Measurements from ENCODE around the gene RNF44. TPM values are rescaled to one million over a fixed set of nuclear protein-coding genes. Genes with fewer than 3 reads are reported as not detected.
"Not testable (repeated sequence)": the region's sequence is repeated elsewhere in the genome, so short reads cannot be mapped to it uniquely, and the experiment has no call there.

The RNF44 gene
- total RNA-seq, 4 donors from 2014 or later, result 29.6 to 45.7 (median 33.7) TPM

DNA sequence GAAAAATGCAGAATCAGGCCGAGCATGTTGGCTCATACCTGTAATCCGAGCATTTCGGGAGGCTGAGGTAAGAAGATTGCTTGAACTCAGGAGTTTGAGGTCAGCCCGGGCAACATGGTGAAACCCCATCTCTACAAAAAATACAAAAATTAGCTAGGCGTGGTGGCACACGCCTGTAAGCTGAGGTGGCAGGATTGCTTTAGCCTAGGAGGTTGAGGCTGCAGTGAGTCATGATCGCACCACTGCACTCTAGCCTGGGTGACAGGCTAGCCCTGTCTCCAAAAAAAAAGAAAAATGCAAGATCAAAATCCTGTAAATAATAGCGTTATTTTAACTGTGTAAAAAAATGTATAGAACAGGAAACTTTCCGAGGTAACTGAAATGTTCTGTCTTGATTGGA lies 39.4 kb downstream of the RNF44 start:
- no peak for TF ChIP-seq POLR2A (IDR thresholded peaks at IDR 0.05)
- TF ChIP-seq, protein P1, sequence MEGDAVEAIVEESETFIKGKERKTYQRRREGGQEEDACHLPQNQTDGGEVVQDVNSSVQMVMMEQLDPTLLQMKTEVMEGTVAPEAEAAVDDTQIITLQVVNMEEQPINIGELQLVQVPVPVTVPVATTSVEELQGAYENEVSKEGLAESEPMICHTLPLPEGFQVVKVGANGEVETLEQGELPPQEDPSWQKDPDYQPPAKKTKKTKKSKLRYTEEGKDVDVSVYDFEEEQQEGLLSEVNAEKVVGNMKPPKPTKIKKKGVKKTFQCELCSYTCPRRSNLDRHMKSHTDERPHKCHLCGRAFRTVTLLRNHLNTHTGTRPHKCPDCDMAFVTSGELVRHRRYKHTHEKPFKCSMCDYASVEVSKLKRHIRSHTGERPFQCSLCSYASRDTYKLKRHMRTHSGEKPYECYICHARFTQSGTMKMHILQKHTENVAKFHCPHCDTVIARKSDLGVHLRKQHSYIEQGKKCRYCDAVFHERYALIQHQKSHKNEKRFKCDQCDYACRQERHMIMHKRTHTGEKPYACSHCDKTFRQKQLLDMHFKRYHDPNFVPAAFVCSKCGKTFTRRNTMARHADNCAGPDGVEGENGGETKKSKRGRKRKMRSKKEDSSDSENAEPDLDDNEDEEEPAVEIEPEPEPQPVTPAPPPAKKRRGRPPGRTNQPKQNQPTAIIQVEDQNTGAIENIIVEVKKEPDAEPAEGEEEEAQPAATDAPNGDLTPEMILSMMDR (IDR thresholded peaks at IDR 0.05), result no peak
- H3K4me3 ChIP-seq (ENCODE audit: low read depth, poor library complexity, severe bottlenecking), result no peak overlapping the region
- intact Hi-C loops (cut with DNase I; ENCODE audit: low total_unique reads), result no loop called here
- WGBS, 2 donors, result 67 to 70% methylated on average over 9 of the region's 9 CpGs
- DNase-seq (ENCODE audit: low spot score in 2 of 2), result no peak

DNA sequence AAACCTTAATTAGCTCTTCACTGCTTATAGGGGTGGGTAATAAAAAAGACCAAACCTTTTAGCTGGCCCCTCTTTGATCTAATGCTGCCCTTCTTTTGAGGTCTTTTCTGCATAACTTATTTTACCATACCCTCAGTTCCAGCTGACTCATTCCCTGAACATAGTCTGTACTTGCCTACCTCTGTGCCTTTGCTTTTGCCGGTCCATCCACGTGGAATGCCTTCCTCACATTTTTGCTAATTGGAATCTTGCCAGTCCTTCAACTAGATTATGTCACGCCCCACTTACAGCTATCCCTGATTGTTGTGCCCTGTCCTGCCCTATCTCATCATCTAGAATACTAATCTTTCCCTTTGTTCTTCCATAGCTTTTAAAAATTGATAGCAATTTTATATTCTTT lies 44.8 kb downstream of the RNF44 start:
- 36% methylated on average over 3 of the region's 3 CpGs for WGBS, 2 donors
- H3K4me3 ChIP-seq (ENCODE audit: low read depth, poor library complexity, severe bottlenecking), result no peak overlapping the region
- DNase-seq (ENCODE audit: low spot score in 2 of 2), result no peak
- intact Hi-C loops (cut with DNase I; ENCODE audit: low total_unique reads), result no loop called here
- no peak for TF ChIP-seq POLR2A (IDR thresholded peaks at IDR 0.05)
- TF ChIP-seq, protein P1 (IDR thresholded peaks at IDR 0.05), result no peak

DNA sequence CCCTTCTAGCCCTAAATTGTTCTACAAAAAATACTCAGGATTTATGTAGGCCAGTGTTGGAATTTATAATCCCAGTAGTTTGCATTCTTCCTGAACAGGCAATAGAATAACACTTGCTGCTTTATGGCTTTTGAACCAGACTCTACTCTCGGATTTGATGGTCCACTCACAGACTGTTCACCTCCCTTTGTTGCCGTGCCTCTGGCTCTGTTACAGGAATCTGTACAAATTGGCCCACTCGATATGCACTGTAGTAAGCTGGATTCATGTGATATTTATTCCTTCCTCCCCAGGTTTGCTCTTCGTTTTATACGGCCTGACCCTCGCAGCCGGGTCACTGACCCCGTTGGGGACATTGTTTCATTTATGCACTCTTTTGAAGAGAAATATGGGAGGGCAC lies 45.3 kb downstream of the RNF44 start:
- no peak overlapping the region for H3K4me3 ChIP-seq (ENCODE audit: low read depth, poor library complexity, severe bottlenecking)
- WGBS, 2 donors, result 58 to 61% methylated on average over 8 of the region's 8 CpGs
- TF ChIP-seq, protein P1 (IDR thresholded peaks at IDR 0.05), result no peak
- TF ChIP-seq POLR2A (IDR thresholded peaks at IDR 0.05), result no peak
- intact Hi-C loops (cut with DNase I; ENCODE audit: low total_unique reads), result no loop called here
- DNase-seq (ENCODE audit: low spot score in 2 of 2), result no peak

DNA sequence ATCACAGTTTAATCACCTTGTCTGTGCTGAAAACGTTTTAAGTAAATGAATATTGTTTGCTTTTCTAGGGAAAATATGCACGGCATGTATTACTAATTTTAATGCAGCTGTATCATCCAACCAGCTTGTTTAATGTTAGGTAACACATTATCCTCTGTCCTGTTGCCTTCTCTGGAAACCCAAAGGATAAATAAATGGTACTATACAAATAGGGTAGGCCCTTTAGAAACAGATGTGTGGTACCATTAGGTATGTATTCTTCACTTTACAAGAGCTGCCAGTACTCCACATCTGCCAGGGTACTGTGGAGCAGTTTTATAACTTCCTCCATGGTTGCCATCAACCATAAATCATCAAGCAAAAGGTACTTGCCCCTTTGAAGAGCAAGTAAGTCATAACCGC lies 46.1 kb downstream of the RNF44 start:
- 70 to 78% methylated on average over 3 of the region's 3 CpGs for WGBS, 2 donors
- no peak for DNase-seq (ENCODE audit: low spot score in 2 of 2)
- TF ChIP-seq, protein P1 (IDR thresholded peaks at IDR 0.05), result no peak
- TF ChIP-seq POLR2A (IDR thresholded peaks at IDR 0.05), result no peak
- intact Hi-C loops (cut with DNase I; ENCODE audit: low total_unique reads), result no loop called here
- no peak overlapping the region for H3K4me3 ChIP-seq (ENCODE audit: low read depth, poor library complexity, severe bottlenecking)

DNA sequence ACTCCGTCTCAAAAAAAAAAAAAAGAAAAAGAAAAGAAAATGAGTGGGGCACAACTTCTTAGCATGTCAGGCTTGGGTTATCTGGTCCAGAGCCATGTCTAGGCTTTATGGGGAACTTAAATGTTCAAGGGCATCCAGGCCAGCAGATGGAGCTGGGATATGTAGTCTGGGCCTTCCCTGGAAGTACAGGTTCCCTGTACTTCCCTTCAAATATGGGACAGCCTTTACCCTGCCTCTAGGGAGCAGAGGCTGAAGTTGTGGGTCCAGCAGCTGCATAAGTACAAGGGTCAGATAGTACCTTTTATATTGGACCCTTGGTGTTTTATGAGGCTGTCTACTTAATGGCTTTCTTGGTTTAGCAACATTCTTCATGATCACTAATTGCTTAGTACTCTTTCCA lies 46.9 kb downstream of the RNF44 start:
- no peak overlapping the region for H3K4me3 ChIP-seq (ENCODE audit: low read depth, poor library complexity, severe bottlenecking)
- intact Hi-C loops (cut with DNase I; ENCODE audit: low total_unique reads), result no loop called here
- WGBS, 2 donors, result 100% methylated on average over 1 of the region's 1 CpG
- no peak for DNase-seq (ENCODE audit: low spot score in 2 of 2)
- TF ChIP-seq POLR2A (IDR thresholded peaks at IDR 0.05), result no peak
- TF ChIP-seq, protein P1 (IDR thresholded peaks at IDR 0.05), result no peak

DNA sequence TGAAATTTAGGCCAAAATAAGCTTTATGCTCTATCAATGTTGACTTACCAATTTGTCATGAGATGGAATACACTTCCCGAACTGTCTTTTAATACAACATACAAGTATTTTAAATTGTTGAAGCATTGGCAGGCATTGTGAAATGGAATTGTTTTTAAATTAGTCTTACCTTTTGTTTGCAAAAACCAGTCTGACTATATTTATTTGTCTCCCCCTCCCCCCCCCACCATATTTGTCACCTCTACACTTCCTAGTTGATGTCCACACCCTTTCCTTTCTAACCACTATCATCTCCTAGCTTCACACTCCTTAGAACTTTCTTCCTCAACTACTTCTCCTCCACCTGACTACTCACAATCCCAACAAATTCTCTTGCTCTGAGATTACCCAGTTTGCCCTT lies 48.1 kb downstream of the RNF44 start:
- TF ChIP-seq POLR2A (IDR thresholded peaks at IDR 0.05), result no peak
- TF ChIP-seq, protein P1 (IDR thresholded peaks at IDR 0.05), result no peak
- intact Hi-C loops (cut with DNase I; ENCODE audit: low total_unique reads), result no loop called here
- WGBS, 2 donors, result 82 to 94% methylated on average over 1 of the region's 1 CpG

DNA sequence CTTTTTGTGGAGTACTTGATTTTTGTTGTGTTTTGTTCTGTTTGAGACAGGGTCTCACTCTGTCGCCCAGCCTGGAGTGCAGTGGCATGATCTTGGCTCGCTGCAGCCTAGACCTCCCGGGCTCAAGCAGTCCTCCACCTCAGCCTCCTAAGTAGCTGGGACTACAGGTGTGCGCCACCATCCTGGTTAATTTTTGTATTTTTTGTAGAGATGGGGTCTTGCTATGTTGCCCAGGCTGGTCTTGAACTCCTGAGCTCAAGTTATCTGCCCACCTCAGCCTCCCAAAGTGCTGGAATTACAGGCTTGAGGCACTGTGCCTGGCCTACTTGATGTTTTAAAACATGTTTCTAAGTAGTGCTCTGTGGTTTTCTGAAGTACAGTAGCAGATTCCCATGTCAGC lies 50.0 kb downstream of the RNF44 start:
- DNase-seq (ENCODE audit: low spot score in 2 of 2); H3K4me3 ChIP-seq (ENCODE audit: low read depth, poor library complexity, severe bottlenecking); intact Hi-C loops (cut with DNase I; ENCODE audit: low total_unique reads): not testable (repeated sequence)
- WGBS, 2 donors, result 96 to 97% methylated on average over 4 of the region's 4 CpGs

More for the DNA sequence above, 48.1 kb downstream of the RNF44 start:
- DNase-seq (ENCODE audit: low spot score in 2 of 2), result no peak
- H3K4me3 ChIP-seq (ENCODE audit: low read depth, poor library complexity, severe bottlenecking), result no peak overlapping the region
